ENCODE measurements around the gene SRPK2.
"Not testable (repeated sequence)": the region's sequence is repeated elsewhere in the genome, so short reads cannot be mapped to it uniquely, and the experiment has no call there.

SRPK2 gene

DNA sequence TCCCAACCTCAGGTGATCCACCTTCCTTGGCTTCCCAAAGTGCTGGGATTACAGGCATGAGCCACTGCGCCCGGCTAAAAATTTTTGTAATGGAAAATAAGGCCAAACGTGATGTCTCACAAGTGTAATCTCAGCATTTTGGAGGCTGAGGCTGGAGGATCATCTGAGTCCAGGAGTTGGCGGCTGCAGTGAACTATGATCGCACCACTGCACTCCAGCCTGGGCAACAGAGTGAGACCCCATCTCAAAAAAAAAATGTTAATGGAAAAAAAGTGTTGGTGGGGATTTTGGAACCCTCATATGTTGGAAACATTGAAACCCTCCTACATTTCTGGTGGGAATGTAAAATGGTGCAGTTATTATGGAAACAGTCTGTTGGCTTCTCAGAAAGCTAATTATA lies 2.7 kb upstream of the SRPK2 start:
- Mint-ChIP-seq H3K4me3 (no peak overlapping the region), H3K9me3 (no peaks in the 10 kb centered on the region), H3K4me1 (peaks cover 24% of the 10 kb centered on the region), H3K27ac (no peak overlapping the region), H3K27me3 (no peaks in the 10 kb centered on the region)
- no peak for DNase-seq
- ATAC-seq = no peak

DNA sequence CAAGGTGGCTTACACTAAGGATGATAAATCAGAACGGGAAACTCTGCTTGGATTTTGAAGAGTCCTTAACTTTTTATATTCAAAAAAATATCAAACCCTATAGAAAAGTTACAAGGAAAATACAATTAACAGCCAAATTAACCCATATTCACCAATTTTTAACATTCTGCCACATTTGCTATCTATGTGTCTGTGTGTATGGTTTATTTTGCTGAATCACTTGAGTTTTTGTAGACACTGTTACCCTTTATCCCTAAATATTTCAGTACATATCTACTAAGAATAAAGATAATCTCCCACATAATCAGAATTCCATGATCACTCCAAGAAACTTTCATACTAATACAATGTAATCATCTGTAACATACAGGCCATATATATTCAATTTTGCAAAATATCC lies 1.2 kb upstream of the SRPK2 start:
- ATAC-seq (no peak), DNase-seq (no peak)
- Mint-ChIP-seq H3K27ac (no peak overlapping the region), H3K9me3 (no peaks in the 10 kb centered on the region), H3K4me3 (peak overlapping the region in 1 of 2 donors; percentile 98), H3K27me3 (no peaks in the 10 kb centered on the region), H3K4me1 (peaks cover 29% of the 10 kb centered on the region)

DNA sequence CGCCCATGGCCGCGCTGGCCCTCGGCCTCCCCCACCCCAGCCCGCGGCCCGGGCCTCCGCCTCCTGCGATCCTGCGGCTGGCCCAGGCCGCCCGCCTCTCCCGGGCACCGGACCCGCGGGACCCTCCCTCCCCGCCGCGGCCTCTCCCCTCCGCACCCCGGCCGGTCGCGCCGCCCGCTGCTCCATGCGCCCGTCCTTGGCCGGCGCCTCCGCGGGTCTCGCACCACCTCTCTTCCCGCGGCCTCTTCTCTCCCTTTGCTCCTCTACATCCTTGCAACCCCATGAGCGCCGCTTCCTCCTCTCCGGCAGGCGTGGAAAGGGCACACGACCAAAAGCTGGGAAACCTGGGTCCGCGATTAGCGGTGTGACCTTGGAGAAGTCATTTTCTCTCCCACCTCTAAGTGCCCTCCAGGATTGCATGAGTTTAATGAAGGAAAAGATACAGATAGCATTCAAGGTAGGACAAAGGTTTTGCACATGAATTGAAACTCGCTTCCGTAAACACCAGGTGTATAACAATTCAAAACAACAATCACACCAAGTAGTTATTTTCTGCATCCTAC lies 448 bp upstream of the SRPK2 start:
- DNase-seq (peak; percentile 19 to 20), ATAC-seq (peak; percentile 60)
- H3K4me3 Mint-ChIP-seq = peak overlapping the region; percentile 96 to 98
- H3K27me3 Mint-ChIP-seq = no peaks in the 10 kb centered on the region
- H3K27ac Mint-ChIP-seq = peak overlapping the region in 1 of 2 donors; percentile 98
- peaks cover 35% of the 10 kb centered on the region for H3K4me1 Mint-ChIP-seq
- no peaks in the 10 kb centered on the region for H3K9me3 Mint-ChIP-seq

DNA sequence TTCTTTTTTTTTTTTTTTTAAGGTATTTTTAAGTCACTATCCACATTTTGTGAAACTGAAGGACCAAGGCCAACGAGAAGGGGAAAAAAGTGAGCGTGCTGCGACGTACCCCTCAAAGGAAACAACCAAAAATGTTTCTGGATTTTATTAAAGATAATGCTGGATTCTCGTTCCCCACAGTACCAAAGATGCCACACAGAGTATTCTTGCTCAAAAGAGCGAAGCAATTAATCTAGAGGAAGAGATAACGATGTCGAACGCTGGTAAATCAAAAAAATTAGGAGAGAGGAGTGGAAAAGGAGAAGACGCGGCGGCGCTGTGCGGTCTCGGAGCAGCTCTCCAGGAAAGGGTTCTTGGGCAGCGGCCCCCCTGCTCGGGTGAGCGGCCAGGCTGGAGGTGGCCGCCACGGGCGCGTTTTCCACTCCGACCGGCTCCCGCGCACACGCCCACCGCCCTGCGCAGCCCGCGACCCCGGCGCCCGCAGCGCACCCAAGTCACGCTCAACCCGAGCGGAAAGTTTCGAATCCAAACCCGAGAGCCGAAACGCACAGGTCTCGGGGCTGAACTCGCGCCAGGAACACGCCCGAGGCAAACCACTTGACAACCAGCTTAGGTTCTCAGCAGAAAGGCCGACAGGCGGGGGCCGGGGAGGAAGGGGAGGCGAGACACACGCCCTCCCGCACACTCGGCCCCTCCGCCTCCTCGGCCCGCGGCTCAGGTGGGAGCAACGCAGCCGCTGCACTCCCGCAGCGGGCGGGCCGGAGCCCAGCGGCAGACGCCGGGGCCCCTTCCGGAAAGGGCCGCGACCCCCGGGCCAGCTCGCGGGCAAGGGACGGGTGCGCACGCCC lies 989 bp downstream of the SRPK2 start:
- H3K9me3 Mint-ChIP-seq = no peaks in the 10 kb centered on the region
- peaks cover 35% of the 10 kb centered on the region for H3K4me1 Mint-ChIP-seq
- peak; percentile 46 to 60 for DNase-seq
- H3K27ac Mint-ChIP-seq = peak overlapping the region; percentile 34 to 98
- H3K27me3 Mint-ChIP-seq = no peaks in the 10 kb centered on the region
- peak overlapping the region; percentile 70 to 95 for H3K4me3 Mint-ChIP-seq
- ATAC-seq = peak; percentile 63

- H3K4me1 Mint-ChIP-seq = peaks cover 6% of the 10 kb centered on the region
- no peak for DNase-seq
Observed at GRCh38 chr7:105377903-105378302, 10.8 kb downstream of the SRPK2 start.

GRCh38 chr7:105376908-105377533 lies 11.7 kb downstream of the SRPK2 start:
- ATAC-seq = no peak
- H3K27ac Mint-ChIP-seq = no peak overlapping the region

More at GRCh38 chr7:105377903-105378302, 10.8 kb downstream of the SRPK2 start:
- H3K9me3 Mint-ChIP-seq = peaks cover 0 to 3% of the 10 kb centered on the region in 2 donors
- no peak for ATAC-seq
- no peaks in the 10 kb centered on the region for H3K27me3 Mint-ChIP-seq
- H3K27ac Mint-ChIP-seq = peak overlapping the region in 1 of 2 donors; percentile 14
- no peak overlapping the region for H3K4me3 Mint-ChIP-seq

GRCh38 chr7:105369944-105370343 lies 18.8 kb downstream of the SRPK2 start:
- Mint-ChIP-seq H3K27me3 (no peaks in the 10 kb centered on the region), H3K4me3 (no peak overlapping the region), H3K4me1 (peaks cover 12% of the 10 kb centered on the region), H3K9me3 (peaks cover 0 to 3% of the 10 kb centered on the region in 2 donors), H3K27ac (peak overlapping the region in 1 of 2 donors; percentile 1)
- ATAC-seq = no peak
- DNase-seq = no peak

More at GRCh38 chr7:105376908-105377533, 11.7 kb downstream of the SRPK2 start:
- Mint-ChIP-seq H3K4me3 (no peak overlapping the region), H3K9me3 (peaks cover 0 to 3% of the 10 kb centered on the region in 2 donors), H3K4me1 (peaks cover 6% of the 10 kb centered on the region), H3K27me3 (no peaks in the 10 kb centered on the region)
- no peak for DNase-seq

DNA sequence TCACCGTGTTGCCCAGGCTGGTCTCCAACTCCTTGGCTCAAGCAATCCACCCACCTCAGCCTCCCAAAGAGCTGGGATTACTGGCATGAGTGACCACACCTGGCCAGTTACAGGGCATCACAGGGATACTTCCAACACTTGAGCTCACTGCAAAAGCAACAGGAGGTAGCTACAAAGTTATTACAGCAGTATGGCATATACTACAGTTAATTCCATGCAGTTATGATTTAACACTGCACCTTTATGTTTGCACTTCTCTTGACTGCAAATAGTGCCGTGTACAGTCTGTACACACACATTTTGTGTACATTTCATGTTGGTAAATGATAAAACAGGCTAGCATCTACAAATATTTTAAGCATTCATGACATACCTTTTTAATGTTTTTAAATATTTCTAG lies 21.3 kb downstream of the SRPK2 start:
- no peak for ATAC-seq
- Mint-ChIP-seq H3K27me3 (no peaks in the 10 kb centered on the region), H3K9me3 (no peaks in the 10 kb centered on the region)

DNA sequence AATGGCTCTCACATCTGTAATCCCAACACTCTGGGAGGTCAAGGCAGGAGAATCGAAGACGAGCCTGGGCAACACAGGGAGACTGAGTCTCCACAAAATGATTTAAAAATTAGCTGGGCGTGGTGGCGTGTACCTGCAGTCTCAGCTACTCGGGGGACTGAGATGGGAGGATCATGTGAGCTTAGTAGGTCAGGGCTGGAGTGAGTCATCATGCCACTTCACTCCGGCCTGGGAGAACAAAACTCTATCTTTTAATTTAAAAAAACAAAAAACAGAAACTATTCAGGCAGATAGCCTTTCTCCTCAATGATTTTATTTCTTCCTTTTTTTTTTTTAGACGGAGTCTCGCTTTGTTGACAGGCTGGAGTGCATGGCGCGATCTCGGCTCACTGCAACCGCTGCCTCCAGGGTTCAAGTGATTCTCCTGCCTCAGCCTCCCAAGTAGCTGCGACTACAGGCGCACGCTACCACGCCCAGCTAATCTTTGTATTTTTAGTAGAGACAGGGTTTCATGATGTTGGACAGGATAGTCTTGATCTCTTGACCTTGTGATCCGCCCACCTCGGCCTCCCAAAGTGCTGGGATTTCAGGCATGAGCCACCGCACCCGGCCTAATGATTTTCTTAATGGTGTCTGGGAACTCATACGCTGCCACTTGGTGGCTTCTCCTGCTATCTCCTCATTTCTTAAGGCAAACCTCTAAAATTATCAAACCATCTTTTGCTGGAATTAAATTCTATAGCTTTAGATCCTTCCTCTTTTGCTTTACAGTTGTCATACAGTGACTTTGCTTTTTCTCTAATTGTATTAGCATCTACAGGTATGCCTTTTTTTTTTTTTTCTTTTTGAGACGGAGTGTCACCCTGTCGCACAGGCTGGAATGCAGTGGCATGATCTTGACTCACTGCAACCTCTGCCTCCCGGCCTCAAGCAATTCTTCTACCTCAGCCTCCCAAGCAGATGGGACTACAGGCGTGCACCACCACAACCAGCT lies 22.9 kb downstream of the SRPK2 start:
- Mint-ChIP-seq H3K4me1 (peaks cover 12% of the 10 kb centered on the region), H3K27ac (no peak overlapping the region), H3K9me3 (peaks cover 0 to 7% of the 10 kb centered on the region in 2 donors)

More for the DNA sequence above, 21.3 kb downstream of the SRPK2 start:
- H3K4me3 Mint-ChIP-seq = no peak overlapping the region
- H3K27ac Mint-ChIP-seq = no peak overlapping the region
- DNase-seq = no peak
- peaks cover 12% of the 10 kb centered on the region for H3K4me1 Mint-ChIP-seq

GRCh38 chr7:105364684-105365083 lies 24.0 kb downstream of the SRPK2 start:
- no peak for ATAC-seq
- H3K4me1 Mint-ChIP-seq = peaks cover 6% of the 10 kb centered on the region
- no peak for DNase-seq
- peaks cover 7 to 16% of the 10 kb centered on the region in 2 donors for H3K9me3 Mint-ChIP-seq
- H3K4me3 Mint-ChIP-seq = no peak overlapping the region
- no peaks in the 10 kb centered on the region for H3K27me3 Mint-ChIP-seq
- H3K27ac Mint-ChIP-seq = no peak overlapping the region

More for the DNA sequence above, 22.9 kb downstream of the SRPK2 start:
- ATAC-seq = no peak
- Mint-ChIP-seq H3K27me3 (no peaks in the 10 kb centered on the region), H3K4me3 (no peak overlapping the region)
- no peak for DNase-seq

DNA sequence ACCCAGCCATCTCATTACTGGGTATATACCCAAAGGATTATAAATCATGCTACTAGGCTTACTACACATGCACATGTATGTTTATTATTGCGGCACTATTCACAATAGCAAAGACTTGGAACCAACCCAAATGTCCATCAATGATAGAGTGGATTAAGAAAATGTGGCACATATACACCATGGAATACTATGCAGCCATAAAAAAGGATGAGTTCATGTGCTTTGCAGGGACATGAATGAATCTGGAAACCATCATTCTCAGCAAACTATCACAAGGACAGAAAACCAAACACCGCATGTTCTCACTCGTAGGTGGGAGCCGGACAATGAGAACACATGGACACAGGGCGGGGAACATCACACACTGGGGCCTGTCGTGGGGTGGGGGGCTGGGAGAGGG lies 25.1 kb downstream of the SRPK2 start:
- not testable (repeated sequence) for H3K4me3 Mint-ChIP-seq, H3K4me1 Mint-ChIP-seq, H3K27ac Mint-ChIP-seq, ATAC-seq, DNase-seq, H3K27me3 Mint-ChIP-seq
- peaks cover 7 to 18% of the 10 kb centered on the region in 2 donors for H3K9me3 Mint-ChIP-seq

GRCh38 chr7:105362685-105363084 lies 26.0 kb downstream of the SRPK2 start:
- not testable (repeated sequence) for ATAC-seq, H3K4me1 Mint-ChIP-seq, H3K27me3 Mint-ChIP-seq, DNase-seq, H3K27ac Mint-ChIP-seq, H3K4me3 Mint-ChIP-seq
- H3K9me3 Mint-ChIP-seq = peaks cover 7 to 18% of the 10 kb centered on the region in 2 donors

GRCh38 chr7:105361995-105362394 lies 26.7 kb downstream of the SRPK2 start:
- not testable (repeated sequence) for ATAC-seq, DNase-seq, H3K4me3 Mint-ChIP-seq, H3K27me3 Mint-ChIP-seq
- Mint-ChIP-seq H3K9me3 (peaks cover 7 to 18% of the 10 kb centered on the region in 2 donors), H3K27ac (peak overlapping the region in 1 of 2 donors; percentile 80), H3K4me1 (peaks cover 15% of the 10 kb centered on the region)

- not testable (repeated sequence) for ATAC-seq, H3K27ac Mint-ChIP-seq, DNase-seq
Observed at GRCh38 chr7:105360149-105360548, 28.6 kb downstream of the SRPK2 start.

GRCh38 chr7:105355701-105356100 lies 33.0 kb downstream of the SRPK2 start:
- no peak for ATAC-seq
- no peak for DNase-seq
- H3K27me3 Mint-ChIP-seq = no peaks in the 10 kb centered on the region
- peaks cover 7 to 10% of the 10 kb centered on the region in 2 donors for H3K9me3 Mint-ChIP-seq
- peaks cover 71% of the 10 kb centered on the region for H3K4me1 Mint-ChIP-seq
- no peak overlapping the region for H3K4me3 Mint-ChIP-seq
- no peak overlapping the region for H3K27ac Mint-ChIP-seq

More at GRCh38 chr7:105360149-105360548, 28.6 kb downstream of the SRPK2 start:
- not testable (repeated sequence) for H3K4me3 Mint-ChIP-seq, H3K27me3 Mint-ChIP-seq
- Mint-ChIP-seq H3K9me3 (peaks cover 7 to 18% of the 10 kb centered on the region in 2 donors), H3K4me1 (peaks cover 26% of the 10 kb centered on the region)

All from stimulated activated naive CD8-positive, alpha-beta T cell treated with anti-CD3 and anti-CD28 coated beads, Interleukin-15, amount 100 ng/mL, for 72 hours (primary cell).